ENCODE measurements around the gene PPCS.

GRCh38 chr1:42424201-42424600 lies 32.1 kb upstream of the PPCS start:
- no peak for TF ChIP-seq ZNF10 (tag by site-specific recombination; IDR thresholded peaks at IDR 0.05)
- TF ChIP-seq RBAK (tag by site-specific recombination; IDR thresholded peaks at IDR 0.05), result no peak
- TF ChIP-seq CTCF (tag by site-specific recombination; IDR thresholded peaks at IDR 0.05), result no peak
- TF ChIP-seq TRIM28 (IDR thresholded peaks at IDR 0.05; ENCODE audit: borderline replicate concordance, low read length), result no peak
- no peak for TF ChIP-seq ZNF707 (tag by site-specific recombination; IDR thresholded peaks at IDR 0.05)
- TF ChIP-seq ZNF664 (tag by site-specific recombination; IDR thresholded peaks at IDR 0.05), result no peak
- no peak for TF ChIP-seq ZNF837 (tag by site-specific recombination; IDR thresholded peaks at IDR 0.05)
- no peak for TF ChIP-seq ZNF302 (tag by site-specific recombination; IDR thresholded peaks at IDR 0.05; ENCODE audit: low read depth)
- TF ChIP-seq IKZF3 (tag by site-specific recombination; IDR thresholded peaks at IDR 0.05), result no peak
- no peak for TF ChIP-seq ZNF530 (tag by site-specific recombination; IDR thresholded peaks at IDR 0.05; ENCODE audit: low read depth)

Measured in HEK293 (cell line).